Heart left ventricle (tissue), 16 donors: ENCODE data around the gene PCBP3. TPM values are rescaled to one million over a fixed set of nuclear protein-coding genes. Genes with fewer than 3 reads are reported as not detected.

Source experiments
- ATAC-seq, 4 donors: fragments of 200-7000 bp; cut with Tn5 transposase; one replicate each; pipeline ENCODE4 v1.9.1; 2020 to 2022; ENCODE audit warnings: moderate library complexity in 4 of 4, mild to moderate bottlenecking in 3 of 4, moderate number of reproducible peaks in 1 of 4
- DNase-seq, 5 donors: peaks; one replicate each; pipeline ENCODE4 v3.0.0-alpha.2; 2020
- H3K27ac ChIP-seq, 12 donors: fragments of 200-600 bp; sonication (generic) in 4 of 12; one replicate each; pipeline versions ENCODE4 v1.5.0 to v1.8.0; 2016 to 2022; ENCODE audit warnings: mild to moderate bottlenecking in 2 of 12
- H3K27me3 ChIP-seq, 9 donors: fragments of 200-600 bp; sonication (generic) in 2 of 9; one replicate each; pipeline versions ENCODE4 v1.5.1 to v1.8.0; 2016 to 2022; ENCODE audit warnings: mild to moderate bottlenecking in 3 of 9
- H3K36me3 ChIP-seq, 9 donors: fragments of 200-600 bp; sonication (generic) in 2 of 9; one replicate each; pipeline versions ENCODE4 v1.5.0 to v1.8.0; 2018 to 2022; ENCODE audit warnings: mild to moderate bottlenecking in 2 of 9
- H3K4me1 ChIP-seq, 12 donors: fragments of 200-600 bp; sonication (generic) in 4 of 12; one replicate each; pipeline versions ENCODE4 v1.5.0 to v1.8.0; 2016 to 2022; ENCODE audit warnings: mild to moderate bottlenecking in 3 of 12
- H3K4me3 ChIP-seq, 12 donors: fragments of 200-600 bp; sonication (generic) in 4 of 12; one replicate each; pipeline versions ENCODE4 v1.5.0 to v1.8.0; 2017 to 2022; ENCODE audit warnings: mild to moderate bottlenecking in 9 of 12, moderate library complexity in 4 of 12
- H3K9me3 ChIP-seq, 12 donors: fragments of 200-600 bp; sonication (generic) in 4 of 12; one replicate each; pipeline versions ENCODE4 v1.5.0 to v1.8.0; 2016 to 2022; ENCODE audit warnings: mild to moderate bottlenecking in 1 of 12
- POLR2A ChIP-seq, 2 donors: fragments of 450-650 bp; IDR thresholded peaks; one replicate each; pipeline ENCODE4 v1.6.1; 2017; ENCODE audit warnings: antibody characterized with exemption in 2 of 2, mild to moderate bottlenecking in 2 of 2, moderate library complexity in 2 of 2
- WGBS, 4 donors: extraction: QIAGEN DNeasy Blood & Tissue Kit in 2 of 4; methylation state at CpG; one replicate each; pipeline versions ENCODE4 v1.1.5 to v1.1.7; 2013 to 2018; 5-methylcytosine and 5-hydroxymethylcytosine counted together
- intact Hi-C, 10 donors: fragments of 100-400 bp; cut with DNase I; formaldehyde crosslinking; loops; one replicate each; pipeline versions ENCODE4 v1.11.1 to v1.14.2; 2022
- polyA plus RNA-seq, 2 donors: library from polyadenylated mRNA; stranded (reverse); fragments of 200-250 nt; gene quantifications; one replicate each; pipeline ENCODE4 v1.2.3, GENCODE V29; 2013
- total RNA-seq, 9 donors: library from RNA; depleted of rRNA in 2 of 9; stranded (reverse); fragments of >200 nt in 2 of 9; fragmentation: NEBNext Ultra II Directional in 3 of 9; extraction: Animal tissue kit (Norgen Biotek cat#: 25700) in 3 of 9; gene quantifications; one replicate each; pipeline versions ENCODE4 v1.1.0 to v1.2.4, GENCODE V29; 2016 to 2023
- TF ChIP-seq, protein P1 (sequence below), 12 donors: fragments of 200-600 bp; sonication (generic) in 4 of 12; IDR thresholded peaks; one replicate each; pipeline versions ENCODE4 v1.5.0 to v1.8.0; 2018 to 2022; ENCODE audit warnings: antibody characterized with exemption in 12 of 12, mild to moderate bottlenecking in 5 of 12
- donor health status: ischemic (EF 13 %, LVEDD 7.1; RV severe dilation, severe dysfunction).
- donor health status: healthy with polysubstance abuse.
- donor health status: DM: no; HTN: yes; CAD: no.
- donor health status: DM: no; HTN: no; CAD: no.
- donor health status: ischemic (EF 25% LVEDD 6.9; RV normal size, moderate dysfunction).
- donor health status: ischemic (EF 25% LVEDD 5.7; RV mildly dilated, moderate dysfunction).
- donor health status: healthy.
- donor health status: DM: yes; HTN: yes; CAD: no.
- donor health status: ischemic (EF 35%, LVEDD 5.7; RV mildly dilated, moderate dysfunction).
- donor health status: nonischemic (EF 11% LVEDD 7.7; RV severe dilation, severe dysfunction).
- donor health status: DM: yes; HTN: yes; CAD: no.
- donor health status: PGD.
- donor health status: ischemic (EF 29% LVEDD 5.4; RV normal size, mild dysfunction).
- donor health status: nonischemic (EF 23%, LVEDD 6.1; RV moderate dilation, normal function).

PCBP3 gene
- total and polyA plus RNA-seq, 11 donors, result 0.72 to 11.4 (median 2.5) TPM; not detected in 1

DNA sequence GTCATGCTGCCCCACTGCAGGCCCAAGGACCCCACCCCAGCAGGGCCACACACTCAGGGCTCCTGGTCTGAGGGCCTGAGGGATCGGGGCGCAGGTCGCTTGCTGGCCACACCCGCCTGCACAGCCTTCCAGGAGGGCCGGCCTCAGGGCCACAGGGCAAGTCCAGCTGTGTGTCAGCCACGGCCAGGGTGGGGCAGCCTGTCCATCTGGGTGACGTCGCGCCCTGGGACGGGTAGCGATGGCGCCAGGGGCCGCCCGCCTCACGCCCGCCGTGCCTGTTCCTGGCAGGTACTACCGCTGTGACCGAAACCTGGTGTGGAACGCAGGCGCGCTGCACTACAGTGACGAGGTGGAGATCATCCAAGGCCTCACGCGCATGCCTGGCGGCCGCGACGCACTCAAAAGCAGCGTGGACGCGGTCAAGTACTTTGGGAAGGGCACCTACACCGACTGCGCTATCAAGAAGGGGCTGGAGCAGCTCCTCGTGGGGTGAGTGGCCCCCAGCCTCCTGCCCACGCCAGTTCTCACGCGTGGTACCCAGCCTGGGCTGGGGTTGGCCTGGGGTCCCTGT, 340.5 kb downstream of the PCBP3 start:
- Histone ChIP-seq H3K36me3 (peaks cover 0 to 52% (median 42%) of the 10 kb centered on the region in 9 donors), H3K9me3 (no peaks in the 10 kb centered on the region), H3K4me3 (peak overlapping the region; percentile 10 to 99 (median 86)), H3K27me3 (peaks cover 0 to 13% (median 0%) of the 10 kb centered on the region in 9 donors), H3K4me1 (peaks cover 0 to 38% (median 10%) of the 10 kb centered on the region in 12 donors), H3K27ac (peak overlapping the region in 10 of 12 donors; percentile 29 to 97 (median 84))
- DNase-seq, result peak; percentile 26 to 74 (median 59)
- intact Hi-C loops, result loop anchor here in 1 of 10 donors (5.0 kb wide), 1 partner anchor 73 kb away; no protein-coding TSS in a partner anchor
- ATAC-seq, result peak in 2 of 4 donors; percentile 10 to 27
- TF ChIP-seq, protein P1, sequence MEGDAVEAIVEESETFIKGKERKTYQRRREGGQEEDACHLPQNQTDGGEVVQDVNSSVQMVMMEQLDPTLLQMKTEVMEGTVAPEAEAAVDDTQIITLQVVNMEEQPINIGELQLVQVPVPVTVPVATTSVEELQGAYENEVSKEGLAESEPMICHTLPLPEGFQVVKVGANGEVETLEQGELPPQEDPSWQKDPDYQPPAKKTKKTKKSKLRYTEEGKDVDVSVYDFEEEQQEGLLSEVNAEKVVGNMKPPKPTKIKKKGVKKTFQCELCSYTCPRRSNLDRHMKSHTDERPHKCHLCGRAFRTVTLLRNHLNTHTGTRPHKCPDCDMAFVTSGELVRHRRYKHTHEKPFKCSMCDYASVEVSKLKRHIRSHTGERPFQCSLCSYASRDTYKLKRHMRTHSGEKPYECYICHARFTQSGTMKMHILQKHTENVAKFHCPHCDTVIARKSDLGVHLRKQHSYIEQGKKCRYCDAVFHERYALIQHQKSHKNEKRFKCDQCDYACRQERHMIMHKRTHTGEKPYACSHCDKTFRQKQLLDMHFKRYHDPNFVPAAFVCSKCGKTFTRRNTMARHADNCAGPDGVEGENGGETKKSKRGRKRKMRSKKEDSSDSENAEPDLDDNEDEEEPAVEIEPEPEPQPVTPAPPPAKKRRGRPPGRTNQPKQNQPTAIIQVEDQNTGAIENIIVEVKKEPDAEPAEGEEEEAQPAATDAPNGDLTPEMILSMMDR (IDR thresholded peaks at IDR 0.05), result no peak
- TF ChIP-seq POLR2A (IDR thresholded peaks at IDR 0.05), result no peak
- 84 to 98% (median 87%) methylated on average over 32 to 38 of the region's 38 CpGs for WGBS, 4 donors

DNA sequence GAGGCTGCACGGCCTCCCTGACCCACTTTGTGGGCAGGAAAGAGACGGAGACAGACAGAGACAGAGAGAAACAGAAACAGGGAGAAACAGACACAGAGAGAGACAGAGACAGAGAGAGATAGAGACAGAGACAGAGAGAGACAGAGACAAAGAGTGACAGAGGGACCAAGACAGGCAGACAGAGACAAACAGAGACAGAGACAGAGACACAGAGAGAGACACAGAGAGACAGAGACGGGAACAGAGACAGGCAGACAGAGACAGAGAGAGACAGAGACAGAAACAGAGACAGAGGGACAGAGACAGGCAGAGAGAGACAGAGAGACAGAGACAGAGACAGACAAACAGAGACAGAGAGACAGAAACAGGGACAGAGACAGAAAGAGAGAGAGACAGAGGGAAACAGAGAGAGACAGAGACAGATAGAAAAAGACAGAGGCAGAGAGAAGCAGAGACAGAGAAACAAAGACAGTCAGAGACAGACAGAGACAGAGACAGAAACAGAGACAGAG, 341.1 kb downstream of the PCBP3 start:
- Histone ChIP-seq H3K36me3 (peaks cover 0 to 58% (median 48%) of the 10 kb centered on the region in 9 donors), H3K4me3 (peak overlapping the region in 9 of 12 donors; percentile 65 to 98 (median 84)), H3K9me3 (no peaks in the 10 kb centered on the region), H3K27me3 (peaks cover 0 to 13% (median 0%) of the 10 kb centered on the region in 9 donors), H3K4me1 (peaks cover 0 to 38% (median 9%) of the 10 kb centered on the region in 12 donors), H3K27ac (peak overlapping the region in 9 of 12 donors; percentile 29 to 97 (median 84))
- TF ChIP-seq, protein P1 (IDR thresholded peaks at IDR 0.05), result no peak
- TF ChIP-seq POLR2A (IDR thresholded peaks at IDR 0.05), result no peak
- no peak for ATAC-seq
- no peak for DNase-seq
- intact Hi-C loops, result loop anchor here in 2 of 10 donors (5.0 kb wide), 2 partner anchors 73 to 113 kb away; partner anchors contain the start of gene COL6A2 (in 1 of the 2)
- WGBS, 4 donors, result 74 to 93% (median 84%) methylated on average over 3 of the region's 3 CpGs

DNA sequence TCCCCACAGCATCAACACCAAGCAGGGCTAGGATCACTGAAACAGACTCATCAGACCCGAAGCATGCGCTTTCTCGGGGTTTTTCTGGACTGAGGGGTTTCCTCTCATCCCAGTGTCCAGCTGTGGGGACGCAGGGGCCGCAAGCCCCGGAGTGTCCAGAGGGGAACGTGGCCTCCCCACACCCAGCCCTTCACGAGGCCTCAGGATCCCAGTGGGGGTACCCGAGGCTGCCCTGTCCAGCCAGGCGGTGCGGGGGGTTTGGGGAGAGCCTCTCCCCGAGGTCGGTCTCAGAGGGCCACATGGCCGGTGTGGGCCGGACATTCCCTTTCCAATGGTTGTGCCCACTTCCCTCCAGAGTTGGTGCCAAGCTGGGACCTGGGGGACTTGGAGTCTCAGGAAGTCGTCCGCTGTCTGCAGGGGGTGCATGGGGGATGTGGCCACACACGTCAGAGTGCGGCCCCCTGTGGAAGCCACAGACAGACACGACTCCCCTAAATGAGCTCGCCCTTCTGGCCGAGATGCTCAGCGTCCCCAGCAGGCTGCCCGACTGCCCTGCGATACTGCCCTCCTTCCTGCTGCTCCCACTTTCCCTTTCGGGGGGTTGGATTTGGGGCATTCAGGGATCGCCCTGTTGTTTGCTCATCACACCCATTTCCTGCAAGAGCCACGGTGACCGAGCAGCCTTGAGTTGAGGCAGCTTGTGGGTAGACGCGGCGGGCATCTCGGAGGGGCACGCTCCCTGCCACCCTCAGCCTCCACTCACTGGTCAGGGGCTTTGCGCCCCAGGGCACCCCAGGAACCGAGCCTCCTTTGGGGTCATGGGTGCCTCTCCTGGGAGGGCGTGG, 342.2 kb downstream of the PCBP3 start:
- peak overlapping the region in 4 of 12 donors; percentile 2 to 78 (median 20) for H3K4me3 ChIP-seq

More for the DNA sequence above, 342.2 kb downstream of the PCBP3 start:
- H3K4me1 ChIP-seq, result peaks cover 0 to 38% (median 9%) of the 10 kb centered on the region in 12 donors
- peaks cover 0 to 13% (median 0%) of the 10 kb centered on the region in 9 donors for H3K27me3 ChIP-seq
- WGBS, 4 donors, result 83 to 92% (median 90%) methylated on average over 22 to 37 of the region's 37 CpGs
- ATAC-seq (no peak), DNase-seq (peak; percentile 11 to 56 (median 24))
- peak overlapping the region in 6 of 12 donors; percentile 21 to 97 (median 26) for H3K27ac ChIP-seq
- TF ChIP-seq, protein P1 (IDR thresholded peaks at IDR 0.05), result no peak
- TF ChIP-seq POLR2A (IDR thresholded peaks at IDR 0.05), result no peak
- H3K9me3 ChIP-seq, result no peaks in the 10 kb centered on the region
- peaks cover 0 to 65% (median 56%) of the 10 kb centered on the region in 9 donors for H3K36me3 ChIP-seq
- intact Hi-C loops, result loop anchor here in 1 of 10 donors (5.0 kb wide), 1 partner anchor 112 kb away; the partner anchor contains the start of gene COL6A2
